ENCODE measurements around the gene KCNF1. TPM values are rescaled to one million over a fixed set of nuclear protein-coding genes. Genes with fewer than 3 reads are reported as not detected.

The KCNF1 gene
- total RNA-seq, 1 experiment from 2014 or later: 1.2 TPM

GRCh38 chr2:10935366-10935918 lies 23.7 kb downstream of the KCNF1 start (continued):
- TF ChIP-seq PRDM15 (CRISPR knock-in tag; IDR thresholded peaks at IDR 0.05): no peak
- TF ChIP-seq, protein P1, sequence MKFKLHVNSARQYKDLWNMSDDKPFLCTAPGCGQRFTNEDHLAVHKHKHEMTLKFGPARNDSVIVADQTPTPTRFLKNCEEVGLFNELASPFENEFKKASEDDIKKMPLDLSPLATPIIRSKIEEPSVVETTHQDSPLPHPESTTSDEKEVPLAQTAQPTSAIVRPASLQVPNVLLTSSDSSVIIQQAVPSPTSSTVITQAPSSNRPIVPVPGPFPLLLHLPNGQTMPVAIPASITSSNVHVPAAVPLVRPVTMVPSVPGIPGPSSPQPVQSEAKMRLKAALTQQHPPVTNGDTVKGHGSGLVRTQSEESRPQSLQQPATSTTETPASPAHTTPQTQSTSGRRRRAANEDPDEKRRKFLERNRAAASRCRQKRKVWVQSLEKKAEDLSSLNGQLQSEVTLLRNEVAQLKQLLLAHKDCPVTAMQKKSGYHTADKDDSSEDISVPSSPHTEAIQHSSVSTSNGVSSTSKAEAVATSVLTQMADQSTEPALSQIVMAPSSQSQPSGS (CRISPR knock-in tag; IDR thresholded peaks at IDR 0.05; ENCODE audit: borderline replicate concordance, low read depth): no peak
- TF ChIP-seq ATF1 (CRISPR knock-in tag; IDR thresholded peaks at IDR 0.05): no peak
- no peak for TF ChIP-seq ZNF138 (CRISPR knock-in tag; conservative IDR thresholded peaks at IDR 0.05)
- TF ChIP-seq IRF2 (CRISPR knock-in tag; IDR thresholded peaks at IDR 0.05; ENCODE audit: borderline replicate concordance, low read depth): no peak
- TF ChIP-seq, protein P2, sequence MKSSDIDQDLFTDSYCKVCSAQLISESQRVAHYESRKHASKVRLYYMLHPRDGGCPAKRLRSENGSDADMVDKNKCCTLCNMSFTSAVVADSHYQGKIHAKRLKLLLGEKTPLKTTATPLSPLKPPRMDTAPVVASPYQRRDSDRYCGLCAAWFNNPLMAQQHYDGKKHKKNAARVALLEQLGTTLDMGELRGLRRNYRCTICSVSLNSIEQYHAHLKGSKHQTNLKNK (CRISPR knock-in tag; IDR thresholded peaks at IDR 0.05): no peak
- TF ChIP-seq, protein P3, sequence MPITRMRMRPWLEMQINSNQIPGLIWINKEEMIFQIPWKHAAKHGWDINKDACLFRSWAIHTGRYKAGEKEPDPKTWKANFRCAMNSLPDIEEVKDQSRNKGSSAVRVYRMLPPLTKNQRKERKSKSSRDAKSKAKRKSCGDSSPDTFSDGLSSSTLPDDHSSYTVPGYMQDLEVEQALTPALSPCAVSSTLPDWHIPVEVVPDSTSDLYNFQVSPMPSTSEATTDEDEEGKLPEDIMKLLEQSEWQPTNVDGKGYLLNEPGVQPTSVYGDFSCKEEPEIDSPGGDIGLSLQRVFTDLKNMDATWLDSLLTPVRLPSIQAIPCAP (CRISPR knock-in tag; IDR thresholded peaks at IDR 0.05): no peak
- no peak for TF ChIP-seq ZNF671 (CRISPR knock-in tag; IDR thresholded peaks at IDR 0.05)

DNA sequence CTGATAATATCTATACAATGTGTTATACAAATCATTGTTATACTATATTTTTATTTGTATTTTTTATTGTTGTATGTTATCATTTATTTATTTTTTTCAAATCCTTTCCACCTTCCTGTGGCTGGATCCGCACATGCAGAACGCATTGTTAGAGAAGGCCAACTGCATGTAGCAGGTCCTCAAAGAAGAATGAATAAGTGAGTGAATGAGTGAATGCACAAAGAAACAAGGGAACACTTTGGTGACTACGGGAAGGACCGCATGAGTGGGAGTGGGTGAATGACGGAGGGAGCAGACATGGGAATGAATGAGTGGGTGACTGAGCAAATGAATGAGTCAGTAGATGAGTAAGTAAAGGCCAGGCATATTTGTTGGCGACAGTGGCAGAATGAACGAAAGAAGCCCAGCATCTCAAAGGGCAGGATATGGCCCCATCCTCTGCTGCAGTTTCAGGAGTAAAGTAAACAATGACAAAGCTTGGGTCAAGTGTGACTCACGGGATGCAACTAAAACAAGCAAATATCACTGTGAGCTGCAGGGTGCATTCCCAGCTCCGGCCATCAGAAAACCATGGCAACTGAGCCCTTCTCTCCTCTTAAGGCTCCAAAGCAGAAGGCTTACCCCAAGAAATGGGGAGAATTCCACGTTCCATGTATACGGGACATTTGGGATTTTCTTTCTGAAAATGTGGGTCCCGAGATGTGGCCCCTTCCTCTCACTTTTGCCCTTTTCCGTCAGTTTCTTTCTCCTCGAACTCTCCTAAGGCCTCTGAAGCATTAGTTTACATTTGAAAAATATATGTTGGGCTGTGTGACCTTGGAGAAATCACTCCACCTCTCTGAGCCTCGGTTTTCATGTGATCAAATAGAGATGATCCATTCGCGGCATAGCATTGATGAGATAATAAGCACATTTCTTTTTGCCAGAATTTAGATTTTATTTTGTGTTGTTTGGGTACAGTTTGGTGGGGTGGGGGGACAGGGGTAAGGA lies 24.5 kb downstream of the KCNF1 start:
- Mint-ChIP-seq H3K27me3 (ENCODE audit: low read depth) (peaks cover 4% of the 10 kb centered on the region; the same call in 1 of the 2 replicates), H3K36me3 (peaks cover 11% of the 10 kb centered on the region), H3K27ac (peak overlapping the region; percentile 72), H3K4me3 (no peak overlapping the region), H3K4me1 (peaks cover 31% of the 10 kb centered on the region), H3K9me3 (peaks cover 22% of the 10 kb centered on the region)
- ATAC-seq (peak; percentile 86), DNase-seq (ENCODE audit: low spot score) (no peak)
- CTCF ChIA-PET: interaction anchor here (0.7 to 1.5 kb wide), 3 partner anchors 101 to 105 kb away, joined by 3 to 4 read pairs (median 3); no protein-coding TSS in a partner anchor
- TF ChIP-seq NFE2L1 (CRISPR knock-in tag; IDR thresholded peaks at IDR 0.05) (peak; percentile 62), KAT7 (CRISPR knock-in tag; IDR thresholded peaks at IDR 0.05; ENCODE audit: borderline replicate concordance) (no peak), ATF1 (CRISPR knock-in tag; IDR thresholded peaks at IDR 0.05) (no peak), ESRRA (CRISPR knock-in tag; IDR thresholded peaks at IDR 0.05; ENCODE audit: borderline replicate concordance) (no peak), GABPB1 (CRISPR knock-in tag; IDR thresholded peaks at IDR 0.05) (peak; percentile 92)
- TF ChIP-seq, protein P4, sequence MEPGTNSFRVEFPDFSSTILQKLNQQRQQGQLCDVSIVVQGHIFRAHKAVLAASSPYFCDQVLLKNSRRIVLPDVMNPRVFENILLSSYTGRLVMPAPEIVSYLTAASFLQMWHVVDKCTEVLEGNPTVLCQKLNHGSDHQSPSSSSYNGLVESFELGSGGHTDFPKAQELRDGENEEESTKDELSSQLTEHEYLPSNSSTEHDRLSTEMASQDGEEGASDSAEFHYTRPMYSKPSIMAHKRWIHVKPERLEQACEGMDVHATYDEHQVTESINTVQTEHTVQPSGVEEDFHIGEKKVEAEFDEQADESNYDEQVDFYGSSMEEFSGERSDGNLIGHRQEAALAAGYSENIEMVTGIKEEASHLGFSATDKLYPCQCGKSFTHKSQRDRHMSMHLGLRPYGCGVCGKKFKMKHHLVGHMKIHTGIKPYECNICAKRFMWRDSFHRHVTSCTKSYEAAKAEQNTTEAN (CRISPR knock-in tag; IDR thresholded peaks at IDR 0.05): no peak
- POLR2A ChIA-PET: interaction anchor here (0.7 kb wide), 1 partner anchor 387 kb away, joined by 4 read pairs; no protein-coding TSS in a partner anchor
